Activated B cell treated with CpG ODN at 0.5 μM for 24 hours (primary cell): ENCODE data around the gene SLC12A5. TPM values are rescaled to one million over a fixed set of nuclear protein-coding genes. Genes with fewer than 3 reads are reported as not detected.

ENCODE experiments used
- ATAC-seq: fragments of 200-7000 bp; cut with Tn5 transposase; one replicate; pipeline ENCODE4 v1.10.0; 2021; ENCODE audit warnings: low read depth, mild to moderate bottlenecking, moderate library complexity
- CTCF ChIA-PET: fragments of 350-600 bp; sonication (Branson Sonifier 250); formaldehyde crosslinking; loops from one replicate; lab custom pipeline; 2021; ENCODE audit warnings: antibody characterized with exemption; lab: Charles Lee
- POLR2A ChIA-PET: fragments of 350-600 bp; sonication (Branson Sonifier 250); formaldehyde crosslinking; loops from one replicate; lab custom pipeline; 2021; ENCODE audit warnings: antibody characterized with exemption; lab: Charles Lee
- DNase-seq: peaks from one replicate; pipeline ENCODE4 v3.0.0; 2022
- H3K27ac Mint-ChIP-seq: one replicate; pipeline ENCODE4 v1.8.0; 2020; ENCODE audit warnings: mixed read lengths
- H3K27me3 Mint-ChIP-seq: one replicate; pipeline ENCODE4 v1.8.0; 2021; ENCODE audit warnings: mixed read lengths
- H3K36me3 Mint-ChIP-seq: one replicate; pipeline ENCODE4 v1.8.0; 2021; ENCODE audit warnings: low read depth, mixed read lengths
- H3K4me1 Mint-ChIP-seq: one replicate; pipeline ENCODE4 v1.8.0; 2021; ENCODE audit warnings: mixed read lengths
- H3K4me3 Mint-ChIP-seq: one replicate; pipeline ENCODE4 v1.8.0; 2020; ENCODE audit warnings: mild to moderate bottlenecking, mixed read lengths
- H3K9me3 Mint-ChIP-seq: one replicate; pipeline ENCODE4 v1.8.0; 2020; ENCODE audit warnings: mixed read lengths
- intact Hi-C: fragments of 100-400 bp; cut with micrococcal nuclease; formaldehyde crosslinking; loops from one replicate; pipeline ENCODE4 v1.15.1; 2024
- total RNA-seq: library from RNA; stranded (reverse); gene quantifications from 2 replicates; pipeline ENCODE4 v1.2.3, GENCODE V29; 2022
- TF ChIP-seq, protein P1 (sequence below): fragments of 200-600 bp; IDR thresholded peaks from one replicate; pipeline ENCODE4 v1.8.0; 2022; ENCODE audit warnings: antibody characterized with exemption, mild to moderate bottlenecking

SLC12A5 gene
- total RNA-seq, 1 donor from 2014 or later, result not detected

DNA sequence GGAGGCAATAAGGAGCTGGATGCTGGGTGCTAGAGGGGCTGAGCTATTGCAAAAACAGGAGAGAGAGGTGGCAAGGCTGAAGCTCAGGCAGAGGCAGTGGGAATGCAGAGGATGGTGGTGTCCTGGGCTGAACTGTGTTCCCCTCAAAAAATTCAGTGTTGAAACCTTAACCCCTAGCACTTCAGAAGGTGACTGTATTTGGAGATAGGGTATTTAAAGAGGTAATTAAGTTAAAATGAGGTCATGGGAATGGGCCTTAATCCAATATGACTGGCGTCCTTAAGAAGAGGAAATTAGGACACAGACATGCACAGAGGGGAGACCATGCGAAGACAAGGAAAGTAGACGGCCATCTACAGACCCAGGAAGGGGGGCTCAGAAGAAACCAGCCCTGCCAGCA, 31.8 kb upstream of the SLC12A5 start:
- Mint-ChIP-seq H3K4me3 (no peak overlapping the region), H3K9me3 (no peaks in the 10 kb centered on the region), H3K36me3 (no peaks in the 10 kb centered on the region), H3K4me1 (peaks cover 37% of the 10 kb centered on the region), H3K27me3 (peaks cover 13% of the 10 kb centered on the region), H3K27ac (no peak overlapping the region)
- ChIA-PET POLR2A (no interaction called here), CTCF (interaction anchor here (1.5 kb wide), 1 partner anchor 27 kb away, joined by 4 read pairs; no protein-coding TSS in a partner anchor)
- DNase-seq (no peak), ATAC-seq (no peak)
- intact Hi-C loops, result no loop called here
- TF ChIP-seq, protein P1, sequence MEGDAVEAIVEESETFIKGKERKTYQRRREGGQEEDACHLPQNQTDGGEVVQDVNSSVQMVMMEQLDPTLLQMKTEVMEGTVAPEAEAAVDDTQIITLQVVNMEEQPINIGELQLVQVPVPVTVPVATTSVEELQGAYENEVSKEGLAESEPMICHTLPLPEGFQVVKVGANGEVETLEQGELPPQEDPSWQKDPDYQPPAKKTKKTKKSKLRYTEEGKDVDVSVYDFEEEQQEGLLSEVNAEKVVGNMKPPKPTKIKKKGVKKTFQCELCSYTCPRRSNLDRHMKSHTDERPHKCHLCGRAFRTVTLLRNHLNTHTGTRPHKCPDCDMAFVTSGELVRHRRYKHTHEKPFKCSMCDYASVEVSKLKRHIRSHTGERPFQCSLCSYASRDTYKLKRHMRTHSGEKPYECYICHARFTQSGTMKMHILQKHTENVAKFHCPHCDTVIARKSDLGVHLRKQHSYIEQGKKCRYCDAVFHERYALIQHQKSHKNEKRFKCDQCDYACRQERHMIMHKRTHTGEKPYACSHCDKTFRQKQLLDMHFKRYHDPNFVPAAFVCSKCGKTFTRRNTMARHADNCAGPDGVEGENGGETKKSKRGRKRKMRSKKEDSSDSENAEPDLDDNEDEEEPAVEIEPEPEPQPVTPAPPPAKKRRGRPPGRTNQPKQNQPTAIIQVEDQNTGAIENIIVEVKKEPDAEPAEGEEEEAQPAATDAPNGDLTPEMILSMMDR, result no peak

DNA sequence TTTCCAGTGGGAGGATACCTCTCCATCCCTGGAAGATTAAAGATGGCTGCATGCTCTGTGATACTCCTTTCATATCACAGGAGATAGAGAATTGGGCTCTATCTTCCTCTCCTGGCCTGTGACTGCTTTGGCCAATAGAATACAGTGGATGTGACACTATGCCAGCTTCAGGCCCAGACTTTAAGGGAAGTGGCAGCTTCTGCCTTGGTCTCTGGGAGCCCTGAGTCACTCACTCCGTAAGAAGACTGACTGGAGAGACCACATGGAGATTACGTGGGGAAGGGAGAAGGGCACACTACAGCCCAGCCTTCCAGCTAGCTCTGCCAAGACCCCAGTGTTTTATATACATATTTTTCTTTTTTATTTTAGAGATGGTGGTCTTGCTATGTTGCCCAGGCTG, 30.7 kb upstream of the SLC12A5 start:
- TF ChIP-seq, protein P1, result no peak
- Mint-ChIP-seq H3K36me3 (no peaks in the 10 kb centered on the region), H3K27me3 (peaks cover 13% of the 10 kb centered on the region), H3K27ac (no peak overlapping the region), H3K4me1 (peaks cover 32% of the 10 kb centered on the region), H3K4me3 (no peak overlapping the region), H3K9me3 (no peaks in the 10 kb centered on the region)
- intact Hi-C loops, result no loop called here
- CTCF ChIA-PET, result interaction anchor here (2.4 to 4.2 kb wide), 2 partner anchors 10 to 16 kb away, joined by 9 to 23 read pairs; no protein-coding TSS in a partner anchor
- ATAC-seq (peak; percentile 37), DNase-seq (no peak)
- POLR2A ChIA-PET, result interaction anchor here (0.6 kb wide), 1 partner anchor 15 kb away, joined by 3 read pairs; no protein-coding TSS in a partner anchor

DNA sequence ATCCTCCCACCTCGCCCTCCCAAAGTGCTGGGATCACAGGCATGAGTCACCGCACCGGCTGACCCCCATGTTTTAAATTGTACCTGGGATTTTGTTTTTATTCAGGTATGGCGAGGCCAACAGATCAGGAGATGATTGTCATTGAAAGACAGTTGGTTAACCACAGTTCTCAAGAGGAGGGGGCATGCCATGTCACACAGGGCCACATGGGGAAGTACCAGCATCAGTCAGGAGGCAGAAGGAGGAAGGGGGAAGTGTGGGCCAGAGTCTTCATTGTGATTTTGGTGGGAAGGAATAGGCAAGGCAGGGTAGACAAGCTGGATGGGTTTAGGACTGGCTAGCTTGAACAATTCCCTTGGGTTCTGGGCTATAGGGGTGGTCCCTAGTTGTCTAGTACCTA, 30.3 kb upstream of the SLC12A5 start:
- no peak overlapping the region for H3K27ac Mint-ChIP-seq
- H3K4me3 Mint-ChIP-seq, result no peak overlapping the region
- ATAC-seq, result peak; percentile 87

DNA sequence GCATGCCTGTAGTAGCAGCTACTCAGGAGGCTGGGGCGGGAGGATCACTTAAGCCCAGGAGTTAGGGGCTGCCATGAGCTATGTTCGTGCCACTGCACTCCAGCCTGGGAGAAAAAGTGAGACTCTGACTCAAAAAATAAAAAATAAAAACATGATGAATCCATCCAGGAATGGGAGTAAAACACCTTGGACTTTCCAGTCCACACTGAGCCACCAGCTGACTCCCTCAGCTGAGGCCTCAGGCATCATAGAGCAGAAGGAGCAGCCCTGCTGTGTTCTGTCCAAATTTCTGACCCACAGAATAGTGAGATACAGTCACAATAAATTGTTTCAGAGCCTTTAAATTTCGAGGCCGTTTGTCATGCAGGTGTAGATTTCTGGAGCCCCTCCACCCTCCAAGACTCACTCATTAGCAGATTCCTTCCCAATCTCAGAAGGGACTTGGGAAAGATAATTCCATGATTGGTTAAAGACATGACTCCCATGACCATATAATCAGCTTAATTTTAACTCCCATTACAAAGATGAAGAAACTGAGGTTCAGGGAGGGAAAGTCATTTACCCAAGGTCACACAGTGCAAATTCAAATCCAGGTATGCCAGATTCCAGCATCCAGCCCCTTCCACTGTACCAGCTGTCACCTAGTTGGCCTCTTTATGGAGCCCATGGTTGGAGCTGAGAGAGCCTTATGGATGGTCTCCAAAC, 29.3 kb upstream of the SLC12A5 start:
- no peak overlapping the region for H3K4me3 Mint-ChIP-seq
- no peak overlapping the region for H3K27ac Mint-ChIP-seq
- H3K27me3 Mint-ChIP-seq, result peaks cover 13% of the 10 kb centered on the region
- no peak for DNase-seq
- ATAC-seq, result no peak
- intact Hi-C loops, result no loop called here
- H3K36me3 Mint-ChIP-seq, result no peaks in the 10 kb centered on the region
- ChIA-PET CTCF (interaction anchor here (0.8 to 4.2 kb wide), 3 partner anchors 12 to 176 kb away, joined by 3 to 23 read pairs (median 9); no protein-coding TSS in a partner anchor), POLR2A (interaction anchor here (0.6 kb wide), 2 partner anchors 148 to 231 kb away, joined by 3 read pairs; no protein-coding TSS in a partner anchor)
- no peaks in the 10 kb centered on the region for H3K9me3 Mint-ChIP-seq
- TF ChIP-seq, protein P1, result no peak
- peaks cover 42% of the 10 kb centered on the region for H3K4me1 Mint-ChIP-seq

More for the DNA sequence above, 30.3 kb upstream of the SLC12A5 start:
- Mint-ChIP-seq H3K4me1 (peaks cover 33% of the 10 kb centered on the region), H3K36me3 (no peaks in the 10 kb centered on the region), H3K27me3 (peaks cover 13% of the 10 kb centered on the region), H3K9me3 (no peaks in the 10 kb centered on the region)
- intact Hi-C loops, result no loop called here
- ChIA-PET POLR2A (interaction anchor here (0.6 kb wide), 2 partner anchors 14 to 230 kb away, joined by 3 read pairs; no protein-coding TSS in a partner anchor), CTCF (interaction anchor here (0.8 to 4.2 kb wide), 3 partner anchors 11 to 177 kb away, joined by 3 to 23 read pairs (median 9); no protein-coding TSS in a partner anchor)
- DNase-seq, result no peak
- TF ChIP-seq, protein P1, result no peak
